RPMI7951 (cell line): ENCODE results near the gene NEBL. TPM values are rescaled to one million over a fixed set of nuclear protein-coding genes. Genes with fewer than 3 reads are reported as not detected.

ENCODE experiments used
- DNase-seq: peaks from one replicate; pipeline ENCODE4 v3.0.0-alpha.2; 2012; ENCODE audit warnings: low read depth
- total RNA-seq: library from RNA; depleted of rRNA; stranded (reverse); fragments of >200 nt; shearing (Covaris generic); gene quantifications from 2 replicates; pipeline ENCODE4 v1.2.3, GENCODE V29; 2014

The NEBL gene
- total RNA-seq, 1 experiment from 2014 or later, result under 0.01 TPM

GRCh38 chr10:20778008-20778757 is 118.9 kb downstream of the NEBL start:
- DNase-seq, result no peak

GRCh38 chr10:20776384-20777118 is 120.6 kb downstream of the NEBL start:
- DNase-seq, result no peak

GRCh38 chr10:20771051-20771450 is 126.1 kb downstream of the NEBL start:
- DNase-seq, result no peak

- no peak for DNase-seq
Observed at GRCh38 chr10:20769481-20769880, 127.6 kb downstream of the NEBL start.

GRCh38 chr10:20768843-20769242 is 128.3 kb downstream of the NEBL start:
- DNase-seq, result no peak

GRCh38 chr10:20767028-20767427 is 130.1 kb downstream of the NEBL start:
- DNase-seq, result no peak

GRCh38 chr10:20765066-20765465 is 132.0 kb downstream of the NEBL start:
- no peak for DNase-seq

GRCh38 chr10:20760460-20760859 is 136.7 kb downstream of the NEBL start:
- DNase-seq, result no peak

- DNase-seq, result no peak
Observed at GRCh38 chr10:20748551-20748950, 148.6 kb downstream of the NEBL start.

GRCh38 chr10:20747782-20748181 is 149.3 kb downstream of the NEBL start:
- no peak for DNase-seq

- no peak for DNase-seq
Observed at GRCh38 chr10:20746856-20747255, 150.3 kb downstream of the NEBL start.

GRCh38 chr10:20745556-20746375 is 151.3 kb downstream of the NEBL start:
- DNase-seq, result no peak

- no peak for DNase-seq
Observed at GRCh38 chr10:20744821-20745220, 152.3 kb downstream of the NEBL start.

GRCh38 chr10:20743942-20744341 is 153.2 kb downstream of the NEBL start:
- DNase-seq, result no peak

GRCh38 chr10:20742737-20743541 is 154.2 kb downstream of the NEBL start:
- no peak for DNase-seq

- no peak for DNase-seq
Observed at GRCh38 chr10:20740120-20740519, 157.0 kb downstream of the NEBL start.

GRCh38 chr10:20737107-20737506 is 160.0 kb downstream of the NEBL start:
- no peak for DNase-seq
